NCI-H82 treated with DMSO at 0.1 percent for 48 hours (cell line): Measurements from ENCODE around the gene DENND5B.
"Not testable (repeated sequence)": the region's sequence is repeated elsewhere in the genome, so short reads cannot be mapped to it uniquely, and the experiment has no call there.

Experiments
- DNase-seq: peaks from one replicate; lab custom pipeline; 2025; ENCODE audit not compliant: unreplicated experiment; lab: John Stamatoyannopoulos, UW

Gene DENND5B

DNA sequence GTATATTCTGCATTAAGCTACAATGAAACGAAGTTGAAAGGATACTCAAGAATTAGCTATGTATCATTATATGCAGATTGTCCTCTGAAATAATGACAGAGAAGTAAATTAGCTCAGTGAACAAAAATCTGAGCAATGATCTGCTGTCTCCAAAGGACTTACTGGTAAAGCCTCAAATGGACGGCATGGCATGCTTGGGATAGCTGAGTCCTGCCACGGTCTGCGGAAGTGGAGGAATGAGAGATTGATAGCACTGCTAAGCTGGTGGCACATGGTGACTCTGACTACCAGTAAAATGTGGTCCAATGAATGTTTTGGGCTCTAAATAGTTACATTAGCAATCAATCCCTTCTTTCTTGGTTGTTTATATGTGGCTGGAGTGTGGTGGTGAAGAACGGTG lies 3.7 kb upstream of the DENND5B start:
- DNase-seq = no peak

DNA sequence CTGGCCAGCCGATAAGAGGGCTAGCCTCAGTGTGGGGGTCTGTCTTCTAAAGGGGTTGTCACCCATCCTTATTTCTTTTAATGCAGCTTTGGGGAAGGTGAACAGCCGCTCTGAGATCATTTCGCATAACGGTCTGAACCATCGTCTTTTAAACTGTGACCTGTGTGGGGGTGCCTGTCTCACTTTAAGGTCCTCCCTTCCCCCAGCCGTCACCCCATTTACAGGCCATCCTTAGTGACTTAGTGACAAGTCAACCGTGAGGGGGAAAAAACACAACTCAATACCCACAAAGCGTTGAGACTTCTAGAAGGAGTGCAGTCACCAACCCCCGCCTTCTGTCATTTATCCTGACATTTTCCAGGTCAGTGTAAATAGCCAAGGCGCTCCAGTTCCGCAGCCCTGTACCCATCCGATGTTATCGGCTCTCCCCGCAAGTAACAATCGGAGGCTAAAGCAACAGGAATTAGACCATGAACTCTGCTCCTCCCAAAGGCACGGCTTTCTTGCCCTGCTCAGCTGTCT lies 505 bp upstream of the DENND5B start:
- peak; percentile 33 for DNase-seq

DNA sequence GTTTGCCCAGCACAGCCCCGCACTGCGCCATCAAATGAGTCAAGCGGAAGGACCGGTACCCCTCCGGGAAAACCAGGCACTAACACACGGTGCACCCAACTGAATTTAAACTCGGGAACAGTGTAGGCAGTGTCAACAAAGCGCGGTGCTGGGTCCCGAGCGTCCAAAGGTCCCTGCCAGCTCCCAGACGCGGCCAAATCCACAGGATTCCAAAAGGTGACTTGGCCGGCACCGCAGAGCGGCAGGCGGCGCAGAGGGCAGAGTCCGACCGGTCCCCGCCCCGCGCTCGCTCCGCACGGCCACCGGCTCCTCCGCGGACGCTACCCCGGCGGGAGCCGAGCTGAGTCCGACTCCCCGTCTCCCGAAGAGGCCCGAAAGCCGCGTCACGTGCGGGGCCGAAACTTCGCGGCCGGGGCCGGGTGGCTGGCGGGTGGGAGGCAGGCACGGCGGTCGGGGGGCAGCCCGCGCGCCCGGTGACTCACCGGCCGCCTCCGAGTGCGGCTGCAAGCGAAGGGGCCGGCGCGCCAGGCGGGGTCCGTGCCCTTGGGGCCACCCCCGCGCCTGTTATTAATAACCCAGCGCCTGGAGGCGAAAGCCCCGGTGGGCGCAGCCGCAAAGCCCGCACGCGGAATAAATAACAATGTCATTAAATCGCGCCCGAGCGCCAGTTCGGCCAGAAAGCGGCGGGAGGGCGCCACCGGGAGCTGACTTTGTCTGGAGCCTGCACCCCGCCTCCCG lies 863 bp downstream of the DENND5B start:
- DNase-seq = peak; percentile 29

DNA sequence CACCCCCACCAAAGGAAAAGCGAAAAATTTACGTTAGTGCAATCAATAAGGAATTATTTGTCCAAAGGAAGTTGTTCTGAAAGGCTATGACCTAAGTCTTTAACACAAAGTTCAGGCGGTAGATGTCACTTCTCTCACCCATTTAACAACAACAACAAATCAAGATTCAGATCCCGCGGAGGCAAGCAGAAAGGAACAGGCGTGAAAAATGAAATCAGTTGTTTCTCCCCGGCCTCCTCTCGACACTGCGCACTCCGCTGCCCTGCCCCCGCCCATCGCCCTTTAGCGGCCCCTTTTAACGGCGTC lies 1.4 kb downstream of the DENND5B start:
- peak; percentile 33 for DNase-seq

DNA sequence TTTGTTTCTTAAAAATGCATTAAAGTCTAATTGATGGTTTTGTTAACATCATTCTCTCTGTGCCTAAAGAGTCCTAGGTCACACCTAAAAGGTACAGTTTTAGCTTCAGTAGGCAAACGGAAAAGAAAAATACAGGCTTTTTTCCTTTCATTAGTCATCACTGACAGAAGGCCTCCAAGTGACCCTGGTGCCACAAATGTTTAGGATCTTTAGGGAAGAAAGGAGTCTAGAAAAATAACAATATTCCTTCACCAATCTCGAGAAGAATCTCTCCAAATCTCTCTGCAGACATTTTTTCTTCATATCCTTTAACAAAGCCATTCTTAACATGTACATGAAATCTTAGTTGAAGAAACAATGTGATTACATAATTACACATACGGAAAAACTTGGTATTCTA lies 2.0 kb downstream of the DENND5B start:
- no peak for DNase-seq

DNA sequence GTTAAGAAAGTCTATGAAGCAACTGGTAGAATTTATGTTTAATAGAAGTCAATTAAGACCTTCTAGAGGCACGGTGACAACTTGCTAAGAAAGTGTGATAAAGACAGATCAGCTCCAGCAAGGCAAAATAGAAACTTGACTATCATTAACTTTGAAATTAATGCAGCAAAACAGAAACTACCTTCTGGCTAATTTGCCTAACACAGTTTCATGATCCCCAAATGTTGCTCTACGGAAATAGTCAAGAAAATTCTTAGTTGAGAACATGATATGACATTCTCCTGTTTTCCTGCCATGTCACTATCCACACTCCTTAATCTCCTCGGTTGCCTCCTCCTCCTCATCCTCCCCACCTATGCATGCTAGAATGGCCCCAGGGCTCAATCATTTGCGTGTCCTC lies 4.2 kb downstream of the DENND5B start:
- DNase-seq = no peak

DNA sequence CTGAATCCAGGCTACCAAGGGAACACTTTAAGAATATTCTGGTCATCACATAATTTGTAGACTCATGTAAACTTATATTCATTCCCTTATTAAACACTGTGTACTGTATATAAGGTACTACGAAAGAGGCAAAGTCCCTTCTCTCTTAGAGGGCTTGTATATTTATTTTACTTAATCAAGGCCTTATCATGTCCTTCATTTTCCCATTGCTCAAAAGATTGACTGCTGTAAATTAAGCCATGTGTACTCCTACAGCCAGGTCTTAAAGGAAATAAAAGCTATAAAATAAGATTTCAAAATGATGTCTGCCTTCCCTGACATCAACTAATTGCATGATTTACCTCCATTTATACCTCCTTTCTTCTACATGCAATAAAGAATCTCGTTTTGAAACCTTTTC lies 5.0 kb downstream of the DENND5B start:
- DNase-seq = no peak

DNA sequence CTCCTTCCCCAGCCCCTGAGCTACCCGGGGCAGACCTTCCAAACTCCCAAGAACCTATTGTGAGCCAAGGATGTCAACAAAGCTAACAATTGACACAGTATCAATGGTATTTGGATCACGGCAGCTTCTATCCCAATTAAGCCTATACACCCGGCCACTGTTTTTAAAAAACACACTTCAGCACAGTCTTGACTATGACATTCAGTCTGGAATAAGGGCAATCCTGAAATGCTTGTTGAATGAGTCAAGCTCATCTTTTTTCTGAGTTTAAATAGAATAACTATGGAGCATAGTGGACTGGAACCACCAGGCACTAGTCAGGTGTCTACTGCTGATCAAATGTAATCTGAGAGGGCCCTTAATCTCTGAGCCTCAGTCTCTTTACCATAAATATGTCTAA lies 5.7 kb downstream of the DENND5B start:
- DNase-seq = no peak

DNA sequence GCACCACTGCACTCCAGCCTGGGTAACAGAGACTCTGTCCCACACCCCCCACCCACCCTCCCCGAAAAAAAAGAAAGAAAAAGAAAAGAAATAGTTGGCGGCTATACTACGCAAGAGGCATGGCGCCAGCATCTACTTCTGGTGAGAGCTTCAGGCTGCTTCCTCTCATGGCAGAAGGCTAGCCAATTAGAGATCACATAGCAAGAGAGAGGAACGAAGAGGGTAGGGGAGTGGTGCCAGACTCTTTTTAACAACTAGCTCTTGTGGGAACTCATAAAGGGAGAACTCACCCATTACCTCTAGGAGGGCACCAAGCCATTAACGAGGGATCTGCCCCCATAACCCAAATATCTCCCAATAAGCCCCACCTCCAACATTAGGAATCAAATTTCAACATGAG lies 6.2 kb downstream of the DENND5B start:
- DNase-seq = no peak

DNA sequence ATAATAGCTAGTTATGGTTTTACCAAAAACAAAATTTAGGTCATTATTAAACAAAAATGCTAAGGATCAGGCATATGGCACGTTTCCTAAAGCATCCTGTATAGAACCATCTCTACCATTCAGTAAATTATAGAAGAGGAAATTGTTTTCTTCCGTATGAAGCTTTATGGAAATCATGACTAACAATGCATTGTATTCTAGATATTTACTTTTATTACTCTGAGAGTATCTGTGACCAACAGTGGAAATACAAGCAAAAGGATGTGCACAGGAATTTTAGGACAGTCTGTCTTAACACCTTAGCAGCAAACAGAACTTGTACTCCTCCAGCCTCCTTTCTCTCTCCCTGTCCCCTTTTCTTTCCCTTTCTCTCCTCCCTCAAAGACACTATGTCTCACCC lies 7.1 kb downstream of the DENND5B start:
- no peak for DNase-seq

DNA sequence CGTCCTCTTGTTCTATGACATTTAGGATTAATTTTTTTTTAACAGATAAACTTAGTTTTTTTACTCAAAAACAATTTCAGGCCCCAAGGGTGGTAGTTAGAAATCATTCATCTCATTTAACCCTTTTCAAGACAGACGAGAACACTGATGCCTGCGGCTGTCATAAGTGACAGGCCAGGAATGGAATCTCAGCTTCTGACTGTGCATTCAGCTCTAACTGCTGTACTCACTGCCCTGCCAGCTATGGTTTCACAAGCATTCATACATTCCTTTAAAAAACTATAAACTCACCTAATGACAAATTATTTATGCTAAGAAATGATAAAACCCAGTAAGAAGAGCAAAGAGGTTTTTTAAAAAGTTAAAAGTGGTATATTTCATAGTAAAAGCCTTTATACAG lies 8.8 kb downstream of the DENND5B start:
- no peak for DNase-seq

DNA sequence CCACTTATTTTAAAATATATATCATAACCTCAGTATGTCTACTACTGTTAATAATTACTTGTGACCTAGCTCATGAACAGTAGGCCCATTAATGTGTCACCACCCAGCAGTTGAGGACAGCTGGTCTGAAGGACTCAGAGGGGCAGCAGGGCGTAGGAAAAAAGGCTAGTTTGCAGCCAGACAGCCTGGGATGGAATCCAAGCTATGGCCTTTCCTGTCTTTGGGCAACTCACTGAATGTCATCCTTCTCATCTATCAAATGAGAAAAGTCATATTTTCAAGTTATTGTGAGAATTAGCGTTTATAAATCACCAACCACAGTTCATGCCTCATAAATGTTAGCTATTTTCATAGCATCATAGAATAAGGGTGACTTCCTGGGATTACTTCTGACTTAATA lies 12.3 kb downstream of the DENND5B start:
- no peak for DNase-seq

DNA sequence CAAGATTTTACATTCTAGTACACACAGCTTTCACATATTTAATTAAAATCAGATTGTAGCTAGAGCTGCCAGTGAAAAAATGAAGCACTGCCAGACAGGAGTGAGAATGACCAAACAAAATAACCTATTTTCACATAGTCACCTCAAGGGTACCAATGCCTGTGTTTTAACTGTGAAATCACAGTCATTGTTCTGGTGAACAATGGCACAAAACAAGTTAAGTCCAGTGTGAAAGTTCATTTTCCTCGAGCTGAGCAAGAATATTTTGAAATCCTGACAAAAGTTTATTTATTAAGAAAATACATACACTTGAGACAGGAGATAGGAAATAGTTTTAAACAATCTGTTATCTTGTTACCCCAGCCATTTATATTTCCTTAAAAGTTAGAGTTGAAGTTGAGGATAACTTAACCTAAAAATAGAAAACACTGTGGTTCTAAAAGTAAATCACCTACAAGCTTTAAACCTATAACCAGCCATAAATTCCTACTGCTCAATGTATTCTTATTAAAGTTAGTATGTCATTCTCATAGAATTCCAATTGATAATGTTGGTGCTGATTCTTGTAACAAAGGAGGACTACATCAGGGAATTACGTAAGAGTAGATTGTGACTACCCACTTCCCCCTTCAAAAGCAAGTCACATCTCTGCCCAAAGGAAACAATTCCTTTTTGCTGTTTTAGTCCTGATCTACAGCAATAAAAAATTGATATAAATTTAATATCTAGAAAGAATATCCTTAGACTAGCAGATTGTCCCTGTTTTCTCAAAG lies 15.9 kb downstream of the DENND5B start:
- no peak for DNase-seq

DNA sequence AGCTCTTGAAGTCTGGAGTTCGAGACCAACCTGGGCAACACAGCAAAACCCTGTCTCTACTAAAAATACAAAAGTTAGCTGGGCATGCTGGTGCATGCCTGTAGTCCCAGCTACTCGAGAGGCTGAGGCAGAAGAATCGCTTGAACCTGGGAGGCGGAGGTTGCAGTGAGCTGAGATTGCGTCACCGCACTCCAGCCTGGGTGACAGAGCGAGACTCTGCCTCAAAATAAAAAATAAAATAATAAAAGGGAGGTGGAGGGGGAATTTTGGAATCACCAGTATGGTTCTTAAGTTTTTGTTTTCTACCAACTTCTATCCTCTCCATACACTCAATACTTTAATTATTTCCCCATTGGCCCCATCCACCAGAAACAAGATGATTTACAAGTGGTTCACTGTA lies 16.6 kb downstream of the DENND5B start:
- not testable (repeated sequence) for DNase-seq

DNA sequence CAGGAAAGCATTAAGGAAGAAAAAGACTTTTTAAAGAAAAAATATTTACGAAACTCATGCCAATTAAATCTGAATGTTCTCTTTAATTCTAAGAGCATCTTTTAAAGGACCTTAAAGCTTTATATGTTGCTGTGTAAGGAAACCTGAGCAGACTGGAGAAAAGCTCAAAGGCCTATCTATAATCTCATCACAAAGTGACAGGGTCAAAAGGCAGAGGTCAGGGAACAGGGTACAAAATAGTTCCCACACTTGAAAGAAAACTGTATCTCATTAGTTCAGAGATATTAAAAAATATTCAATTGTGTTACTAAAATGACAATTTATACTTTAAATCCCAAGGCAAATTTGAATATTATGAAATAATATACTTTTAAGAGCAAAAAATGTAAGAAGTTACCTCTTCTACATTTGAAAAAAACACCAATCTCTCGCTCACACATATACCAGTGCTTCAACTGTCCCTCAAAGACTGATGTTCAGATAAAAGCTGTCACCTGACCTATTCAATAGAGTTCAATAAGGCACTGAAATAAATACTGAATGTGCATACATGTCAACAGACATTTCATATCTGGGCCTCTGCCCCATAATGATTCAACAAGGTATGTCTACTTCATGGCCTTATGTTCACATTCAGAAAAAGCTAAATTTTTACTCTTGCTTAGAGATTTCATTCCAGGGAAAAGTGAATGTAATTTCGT lies 17.9 kb downstream of the DENND5B start:
- no peak for DNase-seq

DNA sequence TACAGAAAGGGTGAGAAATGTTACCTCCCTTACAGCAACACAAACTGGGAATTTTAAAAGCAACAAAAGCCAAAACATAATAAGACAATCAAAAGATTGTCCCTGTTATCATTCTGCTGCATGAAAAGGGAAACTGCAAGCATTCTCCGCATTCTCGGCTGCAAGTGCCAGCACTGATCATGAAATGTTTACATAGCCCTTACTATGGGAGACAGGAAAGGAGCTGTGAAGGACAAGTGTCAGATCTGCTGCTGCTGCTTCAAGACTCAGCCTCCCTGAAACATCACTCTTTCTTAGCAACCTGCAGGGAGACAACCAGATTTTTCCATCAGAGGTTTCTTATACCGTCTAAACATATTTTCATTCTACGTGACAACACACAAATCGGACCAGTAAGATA lies 20.1 kb downstream of the DENND5B start:
- no peak for DNase-seq

DNA sequence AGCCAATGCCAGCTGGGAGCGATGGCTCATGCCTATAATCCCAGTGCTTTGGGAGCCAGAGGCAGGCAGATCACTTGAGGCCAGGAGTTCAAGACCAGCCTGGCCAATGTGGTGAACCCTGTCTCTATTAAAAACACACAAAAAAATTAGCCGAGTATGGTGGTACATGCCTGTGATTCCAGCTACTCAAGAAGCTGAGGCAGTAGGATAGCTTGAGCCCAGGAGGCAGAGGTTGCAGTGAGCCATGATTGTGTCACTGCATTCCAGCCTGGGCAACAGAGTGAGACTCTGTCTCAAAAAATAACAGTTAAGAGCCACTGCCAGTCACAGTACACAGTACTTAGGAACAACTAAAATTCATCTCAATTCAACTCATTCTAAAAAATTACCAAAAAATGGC lies 21.4 kb downstream of the DENND5B start:
- DNase-seq = not testable (repeated sequence)

DNA sequence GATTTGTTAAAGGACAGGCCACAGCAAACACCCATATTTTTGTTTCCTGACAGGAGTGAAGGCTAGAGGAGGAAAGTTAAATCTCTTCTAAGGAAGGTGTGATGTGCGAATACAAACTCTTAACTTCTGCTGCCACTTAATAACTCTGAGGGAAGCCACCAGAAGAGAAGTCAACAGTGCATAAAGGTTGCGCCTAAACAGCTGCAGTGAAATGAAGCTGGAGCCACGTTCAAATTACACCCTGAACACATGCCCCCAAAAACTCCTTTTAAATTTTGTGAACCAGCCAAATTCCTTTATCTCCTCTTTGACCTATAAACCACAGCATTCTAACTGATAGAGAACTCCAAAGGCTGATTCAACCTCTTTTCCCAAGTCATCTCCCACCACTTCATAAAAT lies 22.4 kb downstream of the DENND5B start:
- DNase-seq = no peak

DNA sequence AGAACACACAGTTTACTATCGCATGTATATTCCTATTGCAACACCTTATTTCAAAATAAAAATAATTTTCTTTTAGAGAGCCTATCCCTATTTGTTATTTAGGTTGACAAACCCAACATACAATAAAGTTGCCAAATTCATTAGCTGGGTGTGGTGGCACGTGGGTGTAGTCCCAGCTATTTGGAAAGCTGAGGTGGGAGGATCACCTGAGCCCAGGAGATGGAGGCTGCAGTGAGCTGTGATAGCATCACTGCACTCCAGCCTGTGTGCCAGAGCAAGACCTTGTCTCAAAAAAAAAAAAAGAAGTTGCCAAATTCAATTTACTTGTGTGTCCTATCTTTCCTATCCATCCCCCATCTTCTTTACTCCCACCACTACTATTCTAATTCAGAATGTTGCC lies 23.9 kb downstream of the DENND5B start:
- DNase-seq = no peak

DNA sequence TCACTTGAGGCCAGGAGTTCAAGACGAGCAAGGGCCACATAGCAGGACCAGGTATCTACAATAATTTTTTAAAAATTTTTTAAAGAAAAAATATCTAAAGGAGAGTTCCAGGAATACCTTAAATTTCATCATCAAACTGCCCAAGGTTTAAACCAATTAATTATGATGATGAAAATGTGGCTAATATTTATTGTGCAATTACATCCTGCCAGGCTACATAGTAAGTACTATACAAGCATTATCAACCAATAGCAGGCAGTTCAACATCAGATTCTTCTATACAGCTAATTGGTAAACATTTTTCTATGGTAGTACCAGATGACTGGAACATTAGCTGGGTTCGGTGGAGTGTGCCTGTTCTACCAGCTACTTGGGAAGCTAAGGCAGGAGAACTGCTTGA lies 24.4 kb downstream of the DENND5B start:
- no peak for DNase-seq

DNA sequence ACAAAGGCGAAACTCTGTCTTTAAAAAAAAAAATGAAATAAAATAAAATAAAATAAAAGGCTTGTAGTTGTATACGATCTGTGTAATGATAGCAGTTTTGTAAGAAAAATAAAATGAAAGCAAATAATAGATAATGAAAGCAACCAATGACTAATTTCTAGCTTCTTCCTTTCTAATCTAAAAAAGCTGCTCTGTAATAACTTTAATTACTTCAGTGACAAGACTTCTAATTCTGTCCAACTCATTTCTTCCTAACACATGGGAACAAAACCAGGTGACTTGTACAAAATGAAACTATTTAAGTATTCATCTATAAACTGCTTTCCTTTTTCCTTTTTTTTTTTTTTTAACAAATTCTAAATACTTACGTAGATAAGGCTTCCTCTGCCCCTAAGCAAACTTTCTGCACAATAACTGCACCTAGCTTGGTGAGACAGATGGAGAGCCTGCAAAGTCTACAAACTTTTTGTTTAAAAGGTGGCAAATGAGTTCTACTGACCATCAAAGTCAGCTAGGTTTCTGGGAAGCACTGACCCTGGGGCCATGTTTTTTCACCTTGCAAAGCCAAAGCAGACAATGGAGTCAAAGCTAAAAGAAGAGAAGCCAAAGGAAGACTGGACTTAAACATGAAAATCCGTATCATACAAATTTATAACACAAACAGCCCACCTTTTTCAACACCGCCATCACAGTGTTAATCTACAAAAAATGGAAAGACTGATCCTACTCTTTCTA lies 28.2 kb downstream of the DENND5B start:
- no peak for DNase-seq
